Hematopoietic multipotent progenitor cell treated with erythropoietin and hydrocortisone succinate and interleukin-3 and kit ligand, for 4 days (in vitro differentiated cells): ENCODE data around the gene TOR2A.

Experiments used
- DNase-seq: peaks from one replicate; pipeline ENCODE4 v3.0.0-alpha.2; 2015

TOR2A gene

DNA sequence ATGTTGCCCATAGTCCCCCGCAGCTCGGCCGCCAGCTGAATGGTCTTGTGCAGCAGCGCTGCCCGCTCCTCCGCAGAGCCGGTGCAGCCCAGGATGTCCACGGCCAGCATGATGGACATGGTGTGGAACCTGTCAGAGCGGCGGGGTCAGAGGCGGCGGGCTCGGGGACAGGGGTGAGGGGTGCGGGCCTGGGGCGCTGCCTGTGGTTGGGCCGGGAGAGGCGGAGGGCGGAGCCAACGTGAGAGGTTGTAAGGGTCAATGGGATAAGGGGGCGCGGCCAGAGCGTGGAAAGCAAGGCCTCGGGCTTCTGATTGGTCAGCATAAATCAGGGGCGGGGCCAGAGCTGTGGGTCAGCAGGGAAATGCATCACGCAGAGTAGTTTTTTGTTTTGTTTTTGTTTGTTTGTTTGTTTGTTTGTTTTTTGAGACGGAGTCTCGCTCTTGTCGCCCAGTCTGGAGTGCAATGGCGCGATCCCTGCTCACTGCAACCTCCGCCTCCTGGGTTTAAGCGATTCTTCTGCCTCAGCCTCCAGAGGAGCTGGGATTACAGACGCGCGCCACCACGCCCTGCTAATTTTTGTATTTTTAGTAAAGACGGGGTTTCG, 6.8 kb upstream of the TOR2A start:
- DNase-seq, result no peak

DNA sequence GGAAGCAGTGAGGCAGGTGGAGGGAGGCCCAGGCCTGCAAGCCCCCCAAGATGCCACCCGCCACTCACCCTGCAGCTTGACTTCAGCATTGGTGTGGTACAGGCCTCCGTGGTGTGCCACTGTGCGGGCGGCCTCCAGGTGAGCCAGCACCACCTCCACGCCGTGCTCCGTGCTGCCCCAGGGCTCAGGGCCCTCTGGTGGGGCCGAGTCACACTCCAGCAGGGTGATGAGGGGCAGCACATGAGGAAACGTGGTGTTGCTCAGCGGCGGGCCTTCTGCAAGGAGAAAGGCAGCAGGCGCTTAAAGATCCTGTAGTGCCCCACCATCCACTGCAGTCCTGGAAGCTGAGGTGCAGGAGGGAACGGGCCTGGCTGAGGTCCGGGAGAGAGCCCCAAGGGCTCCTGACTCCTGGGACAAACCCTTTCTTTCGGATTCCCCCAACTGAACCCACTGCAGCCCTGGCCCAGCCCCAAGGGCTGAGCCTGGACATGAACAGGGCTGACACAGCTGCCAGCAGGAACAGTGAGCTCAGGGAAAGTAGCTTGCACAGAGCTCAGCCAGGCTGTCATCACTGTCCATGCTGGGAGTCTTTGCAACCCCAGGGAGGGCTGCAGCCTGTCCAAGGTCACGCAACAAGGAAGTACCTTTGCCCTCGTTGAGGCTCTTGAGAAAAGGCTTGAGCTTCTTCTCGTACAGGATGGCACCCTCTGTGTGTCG, 4.7 kb upstream of the TOR2A start:
- no peak for DNase-seq

DNA sequence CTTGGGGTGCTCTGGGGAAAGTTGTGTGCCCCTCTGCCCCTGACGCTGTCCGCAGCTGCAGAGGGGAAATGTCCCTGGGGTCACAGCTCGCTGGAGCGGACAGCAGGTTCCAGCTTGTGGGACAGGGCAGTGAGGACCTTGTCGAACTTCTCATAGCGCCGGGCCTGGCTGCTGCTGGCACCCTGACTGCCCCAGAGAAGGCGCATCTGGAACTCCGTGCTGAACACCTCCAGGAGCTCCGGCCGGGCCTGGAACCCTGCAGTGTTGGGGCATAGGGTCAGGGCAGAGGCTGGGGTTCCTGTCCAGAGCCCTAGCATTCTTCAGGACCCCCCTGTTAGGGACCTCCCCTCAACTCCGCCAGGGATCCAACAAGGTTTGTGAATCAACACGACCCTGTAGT, 3.6 kb upstream of the TOR2A start:
- no peak for DNase-seq

DNA sequence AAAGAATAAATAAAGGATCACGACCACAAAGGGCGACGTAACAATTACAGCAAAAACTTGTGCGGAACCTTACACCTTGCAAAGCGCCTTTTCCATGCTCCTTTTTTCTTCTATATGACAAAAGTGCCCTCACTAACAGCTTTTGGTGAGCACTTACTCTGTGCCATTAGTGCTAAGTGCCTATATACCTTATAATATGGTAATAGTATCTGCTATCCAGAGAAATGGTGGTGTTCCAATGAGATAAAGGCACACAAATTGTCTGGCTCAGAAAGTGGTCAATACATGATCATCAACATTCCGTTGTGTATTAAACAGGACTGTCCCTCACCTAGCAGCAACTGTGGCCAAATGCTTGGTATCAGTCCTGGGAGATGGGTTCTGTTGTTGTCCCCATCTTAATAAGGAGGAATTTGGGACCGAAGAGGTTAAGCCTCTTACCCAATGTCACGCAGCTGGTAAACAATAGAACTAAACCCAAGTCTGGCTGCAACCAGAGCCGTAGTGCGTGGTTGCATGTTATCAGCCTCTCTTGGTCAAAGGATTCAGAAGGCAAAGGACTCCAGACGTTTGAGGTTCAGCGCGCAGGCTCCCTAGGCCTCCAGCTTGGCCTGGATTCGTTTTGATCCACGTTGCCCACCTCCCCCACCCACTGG, 564 bp upstream of the TOR2A start:
- DNase-seq, result no peak

DNA sequence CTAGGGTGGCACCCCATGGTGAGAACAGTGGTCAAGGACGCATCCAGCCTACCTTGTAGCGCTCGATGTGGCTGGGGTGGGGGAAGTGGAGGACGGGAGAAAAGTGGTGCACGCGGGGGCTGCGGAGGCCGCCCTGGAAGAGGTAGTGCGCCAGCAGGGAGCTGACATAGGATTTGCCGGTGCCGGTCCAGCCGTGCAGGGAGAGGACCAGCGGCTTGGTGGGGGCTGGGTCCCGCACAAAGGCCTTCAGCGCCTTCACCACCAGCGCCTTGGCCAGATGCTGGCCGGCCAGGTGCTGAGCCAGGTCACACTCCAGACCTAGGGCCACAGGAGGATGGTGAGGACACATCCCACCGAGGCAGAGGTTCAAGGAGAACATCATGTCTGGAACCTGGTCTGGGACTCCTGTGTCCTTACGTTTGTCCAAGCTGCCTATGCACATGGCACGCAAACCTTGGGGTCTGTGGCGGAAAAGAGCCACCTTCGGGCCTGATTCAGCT, 797 bp downstream of the TOR2A start:
- DNase-seq, result no peak

DNA sequence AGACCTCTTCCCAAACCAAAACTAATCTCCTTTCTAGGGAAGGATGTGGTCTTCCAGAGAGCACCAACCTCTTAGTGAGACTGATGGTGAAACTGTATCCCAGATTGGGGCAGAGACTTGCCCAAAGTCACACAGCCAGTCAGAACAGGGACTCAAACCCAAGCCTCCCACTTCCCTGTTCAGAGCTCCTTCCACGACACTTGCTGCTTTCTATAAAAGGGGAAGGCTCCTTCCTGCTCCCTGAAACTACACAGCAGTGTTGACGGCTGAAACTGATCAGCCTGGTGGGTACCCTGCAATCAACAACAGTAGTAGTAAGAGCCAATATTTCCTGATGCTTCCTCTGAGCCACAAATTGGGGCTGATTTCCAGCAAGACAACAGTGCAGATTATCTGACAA, 1.5 kb downstream of the TOR2A start:
- no peak for DNase-seq

DNA sequence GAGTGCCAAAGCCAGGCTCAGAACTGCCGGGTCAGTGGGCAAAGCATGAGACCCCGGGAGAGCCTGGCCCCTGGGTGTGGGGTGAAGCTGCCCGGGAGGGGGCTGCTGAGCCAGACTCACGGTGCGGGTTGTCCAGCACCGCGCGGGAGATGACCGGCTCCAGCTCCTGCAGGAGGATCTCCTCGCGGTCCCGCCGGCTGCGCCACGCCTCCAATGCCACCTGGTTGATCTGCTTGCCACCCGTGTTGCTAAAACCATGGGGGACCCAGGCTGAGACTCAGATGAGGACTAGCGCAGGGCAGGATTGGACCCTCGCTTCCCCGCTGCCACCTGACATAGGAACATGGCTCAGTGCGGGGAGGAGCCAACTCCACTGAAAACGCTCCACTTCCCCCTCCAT, 2.6 kb downstream of the TOR2A start:
- no peak for DNase-seq

DNA sequence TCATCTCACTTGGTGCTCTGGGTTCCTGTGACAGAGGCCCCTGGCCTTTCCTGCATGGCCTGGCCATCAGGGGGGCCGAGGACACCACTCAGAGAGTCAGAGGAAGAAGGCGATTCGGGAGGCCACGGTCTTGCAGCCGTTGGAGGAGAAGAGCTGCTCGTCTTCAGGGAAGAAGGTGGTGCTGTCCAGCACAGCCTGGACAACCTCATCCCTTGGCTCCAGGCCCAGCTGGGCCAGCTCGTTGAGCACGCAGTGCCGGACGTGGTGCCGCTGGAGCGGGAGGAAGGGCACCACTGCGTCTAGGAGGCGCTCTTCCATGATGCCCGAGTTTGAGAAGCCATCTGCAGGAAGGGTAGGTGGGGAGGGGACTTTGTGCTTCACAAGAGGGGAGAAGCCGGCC, 3.2 kb downstream of the TOR2A start:
- no peak for DNase-seq

DNA sequence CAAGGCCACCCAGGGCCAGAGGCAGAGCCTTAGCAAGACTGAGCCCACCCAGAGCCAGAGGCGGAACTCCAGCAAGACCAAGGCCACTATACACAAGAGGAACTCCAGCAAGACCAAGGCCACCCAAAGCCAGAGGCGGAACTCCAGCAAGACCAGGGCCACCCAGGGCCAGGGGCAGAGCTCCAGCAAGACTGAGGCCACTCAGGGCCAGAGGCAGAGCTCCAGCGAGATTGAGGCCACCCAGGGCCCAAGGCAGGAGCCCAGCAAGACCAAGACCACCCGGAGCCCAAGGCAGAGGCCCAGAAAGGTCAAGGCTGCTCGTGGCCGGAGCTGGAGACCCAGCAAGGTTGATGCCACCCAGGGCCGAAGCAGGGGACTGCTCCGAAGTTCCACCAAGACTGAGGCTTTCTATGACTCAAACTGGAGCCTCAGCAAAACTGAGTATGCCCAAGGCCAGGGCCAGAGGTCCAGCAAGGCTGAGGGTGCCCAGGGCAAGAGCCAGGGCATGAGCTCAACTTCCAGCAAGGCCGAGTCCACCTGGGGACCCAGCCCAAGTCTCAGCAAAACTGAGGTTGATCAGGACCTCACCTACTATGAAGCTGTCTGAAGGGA, 4.2 kb downstream of the TOR2A start:
- DNase-seq, result no peak

DNA sequence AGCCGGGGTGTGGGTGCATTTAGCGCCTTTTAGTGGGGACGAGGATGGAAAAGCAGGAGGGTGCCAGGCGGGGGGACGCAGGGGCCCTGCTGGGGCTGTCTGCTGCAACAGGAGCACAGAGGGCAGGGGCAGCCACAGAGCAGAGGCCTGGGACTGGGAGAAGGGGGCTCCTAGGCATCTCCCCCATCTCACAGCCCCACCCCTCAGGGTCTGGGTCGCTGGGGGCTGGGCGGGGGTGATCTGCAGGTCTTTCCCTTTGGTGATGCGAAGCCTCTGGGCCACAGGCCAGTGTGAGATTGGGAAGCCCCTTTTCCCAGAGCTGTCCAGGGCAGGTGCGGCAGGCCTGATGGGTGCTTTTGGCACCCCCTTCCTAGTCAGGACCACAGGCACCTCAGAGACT, 4.8 kb downstream of the TOR2A start:
- DNase-seq, result no peak

DNA sequence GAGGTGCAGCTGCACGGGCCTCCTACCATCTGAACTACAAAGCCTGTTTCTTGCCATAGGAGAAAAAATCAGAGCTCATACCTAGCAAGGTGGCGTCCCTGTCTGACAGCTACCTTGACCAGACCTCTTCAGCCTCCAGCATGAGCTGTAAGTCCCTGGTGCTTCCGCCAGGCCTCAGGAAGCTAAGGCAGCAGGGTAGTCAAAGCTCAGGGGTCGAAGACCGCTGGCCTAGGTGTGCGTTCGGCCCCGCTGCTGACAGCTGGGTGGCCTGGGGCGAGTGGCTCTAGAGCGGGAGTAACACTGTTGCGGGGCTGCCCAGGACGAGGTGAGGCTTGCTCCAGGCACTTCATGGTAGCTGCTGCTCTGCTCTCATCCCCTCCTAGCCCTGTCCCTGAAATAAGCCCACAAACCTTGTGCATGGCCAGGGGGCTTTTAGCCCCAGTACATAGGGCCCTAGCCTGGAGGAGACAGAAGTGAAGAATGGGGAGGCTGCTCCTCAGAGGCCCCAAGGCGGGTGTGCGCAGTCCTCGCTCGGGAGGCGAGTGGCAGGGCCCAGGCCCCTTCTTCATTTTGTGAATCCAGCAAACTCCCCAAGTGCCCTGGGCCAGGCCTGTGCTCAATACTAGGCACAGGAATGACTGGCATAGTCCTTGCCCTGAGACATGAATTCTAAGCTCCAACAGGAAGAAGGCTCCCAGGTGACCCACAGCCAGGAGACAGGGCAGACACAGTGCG, 5.4 kb downstream of the TOR2A start:
- no peak for DNase-seq

DNA sequence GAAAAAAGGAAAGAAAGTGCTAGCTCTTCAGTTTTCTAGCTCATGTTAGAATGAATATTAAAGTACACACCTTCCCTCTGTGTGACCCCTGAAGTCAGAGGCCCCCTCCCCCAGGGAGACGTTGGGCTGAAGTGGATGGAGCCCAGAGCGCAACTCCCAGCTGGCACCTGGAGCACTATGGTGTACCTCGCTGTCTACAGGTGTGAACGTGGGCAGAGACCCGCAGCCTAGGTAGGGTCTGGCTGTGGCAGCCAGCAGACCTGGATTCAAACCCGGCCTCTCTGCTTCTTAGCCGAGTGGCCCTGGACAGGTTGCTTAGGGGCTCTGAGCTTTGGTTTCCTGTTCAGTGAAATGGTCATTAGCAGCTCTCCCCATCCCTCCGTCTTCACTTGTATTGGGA, 6.3 kb downstream of the TOR2A start:
- no peak for DNase-seq

DNA sequence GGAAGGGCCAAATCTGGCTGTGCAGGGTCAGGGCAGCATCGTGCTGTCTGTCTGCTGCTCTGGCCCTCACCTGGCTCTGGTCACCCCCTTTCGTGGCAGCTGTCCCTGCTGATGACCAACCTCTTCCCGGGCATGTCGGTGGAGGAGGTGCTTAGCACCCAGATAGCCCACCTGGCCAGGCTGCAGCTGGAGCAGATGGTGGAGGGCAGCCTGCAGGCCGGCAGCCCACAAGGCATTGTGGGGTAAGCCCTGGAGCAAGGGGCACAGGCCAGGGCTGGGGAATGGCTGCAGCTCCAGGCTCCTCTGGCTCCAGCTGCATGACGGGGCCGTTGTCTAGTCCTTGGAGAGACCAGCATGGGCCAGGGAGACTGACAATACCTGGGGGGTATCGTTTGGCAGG, 8.2 kb downstream of the TOR2A start:
- DNase-seq, result no peak

DNA sequence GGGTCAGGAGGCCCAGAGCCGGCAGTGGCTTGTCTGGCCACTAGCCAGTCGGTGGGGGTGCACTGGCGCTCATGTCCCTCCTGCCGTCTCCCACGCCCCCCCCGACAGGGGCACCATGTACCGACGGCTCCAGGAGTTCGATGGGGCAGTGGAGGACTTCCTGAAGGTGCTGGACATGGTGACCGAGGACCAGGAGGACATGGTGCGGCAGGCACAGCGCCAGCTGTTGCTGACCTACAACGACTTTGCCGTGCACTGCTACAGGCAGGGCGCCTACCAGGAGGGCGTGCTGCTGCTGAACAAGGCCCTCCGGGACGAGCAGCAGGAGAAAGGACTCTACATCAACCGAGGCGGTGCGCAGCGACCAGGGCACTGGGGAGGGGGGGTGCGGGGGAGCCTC, 11.1 kb downstream of the TOR2A start:
- no peak for DNase-seq

DNA sequence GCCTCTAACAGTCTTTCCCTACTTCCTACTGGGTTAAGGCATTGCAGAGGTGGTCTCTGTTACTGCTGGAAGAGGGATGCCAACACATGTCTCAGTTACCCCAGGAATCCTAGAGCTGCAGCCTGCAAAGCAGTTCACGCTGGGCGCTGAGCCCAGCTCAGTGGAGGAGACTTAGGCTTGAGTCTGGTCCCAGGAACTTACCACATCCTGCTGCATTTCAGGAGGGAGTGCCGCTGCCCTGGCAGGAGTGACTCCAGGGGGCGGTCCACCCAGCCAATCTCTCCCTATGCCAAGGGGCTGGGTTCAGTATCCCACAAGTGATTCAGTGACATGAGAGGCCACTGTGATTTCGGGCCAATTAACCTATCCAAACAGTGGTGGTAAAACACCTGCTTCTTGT, 11.7 kb downstream of the TOR2A start:
- DNase-seq, result no peak

DNA sequence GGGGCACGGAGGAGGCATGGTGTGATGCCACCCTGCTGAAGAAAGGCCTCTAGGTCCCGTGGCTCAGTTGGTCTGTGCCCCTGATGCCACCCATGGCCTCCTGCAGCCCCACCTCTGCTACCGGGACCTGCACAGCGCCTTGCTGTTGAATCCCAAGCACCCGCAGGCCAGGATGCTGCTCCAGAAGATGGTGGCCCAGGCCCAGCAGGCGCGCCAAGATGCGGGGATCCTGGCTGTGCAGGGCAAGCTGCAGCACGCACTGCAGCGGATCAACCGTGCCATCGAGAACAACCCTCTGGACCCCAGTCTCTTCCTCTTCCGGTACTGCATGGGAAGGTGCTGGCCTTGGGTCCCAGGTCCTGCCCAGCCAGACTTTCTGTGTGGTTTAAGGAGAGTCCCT, 12.1 kb downstream of the TOR2A start:
- DNase-seq, result no peak

DNA sequence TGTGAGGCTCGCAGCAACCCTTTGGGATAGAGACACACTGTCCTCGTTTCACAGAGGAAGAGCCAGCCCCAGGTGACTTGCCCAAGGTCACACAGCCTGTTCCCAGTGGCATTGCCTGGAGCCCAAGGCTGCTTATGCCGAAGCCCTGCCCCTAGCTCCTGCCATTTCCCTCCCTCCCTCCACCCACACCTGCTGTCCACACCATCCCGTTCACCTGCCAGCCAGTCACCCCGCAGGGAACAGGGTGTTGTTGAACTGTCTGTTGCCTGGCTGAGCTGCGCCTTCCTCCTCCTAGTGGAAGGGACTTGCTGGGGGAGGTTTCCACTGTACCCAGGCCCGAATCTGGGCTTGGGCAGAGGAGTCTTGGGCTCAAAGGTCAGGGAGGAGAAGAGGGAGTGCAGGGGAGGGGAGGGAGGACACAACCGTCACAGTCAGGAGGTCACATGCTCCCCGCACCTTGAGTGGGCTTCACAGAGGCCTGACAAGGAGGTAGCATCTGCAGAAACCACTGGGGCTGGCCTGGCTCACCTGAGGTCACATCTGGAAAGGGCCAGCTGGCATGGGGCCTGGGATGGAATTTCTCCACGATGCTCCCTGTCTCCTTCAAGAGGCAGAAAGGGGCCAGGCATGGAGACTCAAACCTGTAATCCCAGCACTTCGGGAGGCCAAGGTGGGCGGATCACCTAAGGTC, 12.9 kb downstream of the TOR2A start:
- no peak for DNase-seq

DNA sequence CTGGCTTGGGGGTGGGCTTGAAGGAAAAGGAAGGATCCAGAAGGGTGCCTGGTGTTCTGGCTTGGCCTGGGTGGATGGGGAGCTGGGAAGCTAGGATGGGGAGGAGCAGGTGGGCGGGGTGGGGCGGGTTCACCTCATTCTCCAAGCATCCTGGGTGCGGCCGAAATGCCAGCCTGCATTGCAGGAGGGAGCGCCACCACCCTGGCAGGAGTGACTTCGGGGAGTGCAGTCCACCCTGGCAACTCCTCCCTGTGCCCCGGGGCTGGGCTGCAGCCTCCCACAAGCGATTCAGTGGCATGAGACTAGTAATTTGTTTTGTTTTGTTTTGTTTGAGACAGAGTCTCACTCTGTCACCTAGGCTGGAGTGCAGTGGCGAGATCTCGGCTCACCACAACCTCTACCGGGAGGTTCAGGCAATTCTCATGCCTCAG, 13.7 kb downstream of the TOR2A start:
- no peak for DNase-seq

DNA sequence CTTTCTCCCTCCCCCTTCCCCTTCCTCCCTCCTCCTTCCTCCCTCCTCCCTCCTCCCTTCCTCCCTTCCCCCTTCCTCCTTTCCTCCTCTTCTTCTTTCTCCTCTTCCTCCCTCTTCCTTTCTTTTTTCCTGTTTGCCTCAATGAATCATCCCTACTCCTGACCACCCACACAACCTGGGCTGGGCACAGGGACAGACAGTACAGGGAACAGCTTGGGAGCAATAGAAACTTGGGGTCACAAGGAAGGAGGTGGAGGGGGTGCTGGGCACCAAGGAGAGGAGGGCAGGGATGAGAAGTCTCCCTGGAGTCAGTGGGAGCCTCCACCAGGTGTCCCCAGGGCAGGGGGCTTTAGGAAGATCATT, 14.2 kb downstream of the TOR2A start:
- DNase-seq, result no peak

DNA sequence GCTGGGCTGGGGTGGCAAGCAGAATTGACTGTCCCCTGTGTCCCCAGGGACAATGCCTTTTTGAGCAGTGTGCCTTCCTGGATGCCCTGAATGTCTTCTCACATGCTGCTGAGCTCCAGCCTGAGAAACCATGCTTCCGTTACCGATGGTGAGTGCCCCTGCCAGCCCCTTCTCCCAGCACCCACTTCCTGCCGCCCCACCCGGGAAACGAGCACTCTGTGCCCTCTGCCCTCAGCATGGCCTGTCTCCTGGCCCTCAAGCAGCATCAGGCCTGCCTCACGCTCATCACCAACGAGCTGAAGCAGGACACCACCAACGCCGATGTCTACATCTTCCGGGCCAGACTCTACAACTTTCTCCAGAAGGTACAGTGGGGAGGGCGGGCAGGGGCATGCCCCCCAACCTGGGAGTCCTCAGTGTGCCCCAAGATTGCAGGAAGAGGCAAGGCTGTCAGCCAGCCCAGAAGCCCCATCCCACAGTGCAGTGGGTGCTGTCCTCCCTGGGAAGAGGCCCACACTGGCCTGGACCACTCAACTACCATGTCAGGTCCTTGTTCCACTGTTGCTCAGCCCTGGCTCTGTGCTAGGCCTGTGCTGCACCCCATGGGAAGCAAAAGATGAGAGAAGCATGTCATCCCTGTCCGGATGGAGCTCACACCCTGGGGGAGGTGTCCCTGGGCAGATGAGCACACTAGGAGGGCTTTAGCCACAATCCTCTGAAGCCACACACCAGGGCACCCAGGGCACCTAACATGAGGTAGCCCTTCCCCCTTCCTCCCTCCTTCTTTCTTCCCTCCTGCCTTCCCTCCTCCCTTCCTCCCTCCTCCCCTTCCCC, 14.8 kb downstream of the TOR2A start:
- no peak for DNase-seq

DNA sequence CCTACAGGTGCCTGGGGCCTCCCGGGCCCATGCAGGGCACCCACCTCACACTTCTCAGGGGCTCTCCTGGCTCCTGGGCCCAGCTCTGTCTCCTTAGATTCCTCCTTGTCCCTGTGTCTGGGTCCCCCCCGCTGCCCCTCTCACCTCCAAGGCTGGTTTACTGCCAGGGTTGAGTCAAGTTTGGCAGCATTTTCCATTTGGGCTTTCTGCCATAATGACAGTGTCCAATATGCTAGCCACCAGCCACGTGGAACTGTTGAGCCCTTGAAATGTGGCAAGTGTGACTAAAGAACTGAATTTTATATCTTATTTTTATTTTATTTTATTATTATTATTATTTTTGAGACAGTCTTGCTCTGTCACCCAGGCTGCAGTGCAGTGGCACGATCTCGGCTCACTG, 17.3 kb downstream of the TOR2A start:
- DNase-seq, result no peak

DNA sequence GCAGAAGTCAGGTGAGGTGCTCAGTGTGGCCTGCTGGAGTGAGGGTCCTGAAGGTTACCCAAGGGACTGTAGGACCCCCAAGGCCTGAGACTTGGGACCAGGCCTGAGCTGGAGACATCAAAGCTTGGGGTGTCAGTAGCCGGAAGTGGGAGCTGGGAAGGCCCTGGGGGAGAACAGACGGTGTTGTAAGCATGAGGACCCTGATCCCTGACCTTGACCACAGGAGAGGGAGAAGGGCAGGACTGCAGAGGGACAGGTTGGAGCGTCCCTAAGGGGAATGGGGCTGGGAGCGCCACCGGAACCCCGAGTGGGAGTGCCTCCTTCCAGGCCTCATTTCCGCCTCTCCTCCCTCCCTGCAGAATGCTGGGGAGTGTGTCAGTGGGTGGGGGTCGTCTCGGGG, 18.7 kb downstream of the TOR2A start:
- no peak for DNase-seq
